Thyroid gland (tissue), 4 donors: ENCODE results near the gene TEX35. TPM values are rescaled to one million over a fixed set of nuclear protein-coding genes. Genes with fewer than 3 reads are reported as not detected.

Experiments used
- DNase-seq, 2 donors: peaks; one replicate each; pipeline ENCODE4 v3.0.0-alpha.2; 2019
- H3K27ac ChIP-seq, 3 donors: fragments of 200-600 bp; sonication (generic); 1 replicate in 2 of 3; 2 replicates in 1 of 3; pipeline ENCODE4 v1.5.1; 2016 to 2019; ENCODE audit warnings: mild to moderate bottlenecking in 1 of 3, moderate library complexity in 1 of 3
- H3K27me3 ChIP-seq: fragments of 200-600 bp; sonication (generic); one replicate; pipeline ENCODE4 v1.5.1; 2019
- H3K36me3 ChIP-seq, 2 donors: fragments of 200-600 bp; sonication (generic); one replicate each; pipeline ENCODE4 v1.5.1; 2016 to 2019
- H3K4me1 ChIP-seq, 2 donors: fragments of 200-600 bp; sonication (generic); one replicate each; pipeline ENCODE4 v1.5.1; 2017 to 2019
- H3K4me3 ChIP-seq, 3 donors: fragments of 200-600 bp; sonication (generic); replicated peaks in 1 of 3; 1 replicate in 2 of 3; 2 replicates in 1 of 3; pipeline ENCODE4 v1.5.1; 2016; ENCODE audit warnings: mild to moderate bottlenecking in 1 of 3
- H3K9me3 ChIP-seq: fragments of 200-600 bp; sonication (generic); one replicate; pipeline ENCODE4 v1.5.1; 2017
- CTCF ChIP-seq, 6 experiments: fragments of 200-600 bp in 3 of 6; fragments of 450-650 bp in 3 of 6; sonication (generic) in 3 of 6; IDR thresholded peaks; one replicate each; pipeline ENCODE4 v1.5.1; 2016 to 2019; ENCODE audit warnings: antibody characterized with exemption in 6 of 6, mild to moderate bottlenecking in 2 of 6, inconsistent platforms in 1 of 6, moderate library complexity in 1 of 6
- POLR2A ChIP-seq, 2 donors: fragments of 450-650 bp; IDR thresholded peaks; one replicate each; pipeline ENCODE4 v1.6.1; 2017; ENCODE audit warnings: antibody characterized with exemption in 2 of 2, mild to moderate bottlenecking in 2 of 2, moderate library complexity in 1 of 2
- WGBS, 2 donors: methylation state at CpG; one replicate each; pipeline ENCODE4 v1.1.5; 2017; 5-methylcytosine and 5-hydroxymethylcytosine counted together
- intact Hi-C: fragments of 100-400 bp; cut with DNase I; formaldehyde crosslinking; loops from one replicate; pipeline ENCODE4 v1.15.1; 2023
- small RNA-seq: library from RNA; depleted of rRNA; stranded (forward); fragments of <200 nt; gene quantifications from one replicate; pipeline ENCODE3, GENCODE V24; 2016
- total RNA-seq, 4 donors: library from RNA; depleted of rRNA; stranded (reverse); fragments of >200 nt; gene quantifications; one replicate each; pipeline ENCODE4 v1.2.3, GENCODE V29; 2016

TEX35 gene
- total RNA-seq, 4 donors from 2014 or later: not detected

GRCh38 chr1:178566187-178566586, 53.3 kb downstream of the TEX35 start:
- Histone ChIP-seq H3K36me3 (no peaks in the 10 kb centered on the region), H3K4me1 (peaks cover 10 to 26% of the 10 kb centered on the region in 2 donors), H3K27ac (peak overlapping the region in 1 of 3 donors; percentile 30), H3K27me3 (no peaks in the 10 kb centered on the region), H3K4me3 (no peak overlapping the region), H3K9me3 (no peaks in the 10 kb centered on the region)
- no peak for DNase-seq
- intact Hi-C loops: no loop called here
- 89 to 94% methylated on average over 3 of the region's 3 CpGs for WGBS, 2 donors
- no peak for TF ChIP-seq CTCF (IDR thresholded peaks at IDR 0.05)
- TF ChIP-seq POLR2A (IDR thresholded peaks at IDR 0.05): no peak

- intact Hi-C loops: no loop called here
- no peaks in the 10 kb centered on the region for H3K9me3 ChIP-seq
- TF ChIP-seq CTCF (IDR thresholded peaks at IDR 0.05) (no peak), POLR2A (IDR thresholded peaks at IDR 0.05) (peak in 1 of 2 donors; percentile 52)
- no peak overlapping the region for H3K4me3 ChIP-seq
- DNase-seq: peak; percentile 83 to 87
- H3K27me3 ChIP-seq: no peaks in the 10 kb centered on the region
- H3K36me3 ChIP-seq: no peaks in the 10 kb centered on the region
- H3K4me1 ChIP-seq: peaks cover 16 to 37% of the 10 kb centered on the region in 2 donors
- H3K27ac ChIP-seq: peak overlapping the region; percentile 70 to 78 (median 75)
- WGBS, 2 donors: 36 to 38% methylated on average over 4 of the region's 4 CpGs
Measured at GRCh38 chr1:178571807-178572206, 58.9 kb downstream of the TEX35 start.

Small RNAs within 50 kb of the gene (small RNA-seq; reads per million reads assigned to genes)
- gene RF00017: not detected
- gene RNA5SP69: not detected

Other genes with a start within 250 kb of the TEX35 start
- gene CLEC20A, start 16.1 kb upstream of the TEX35 start, total RNA-seq: not detected
- gene RALGPS2, start 212.1 kb downstream of the TEX35 start, total RNA-seq: 10 to 100 TPM; 15.3 to 31.4 (median 17.7) TPM